Osteocyte (in vitro differentiated cells): Measurements from ENCODE around the gene ENKD1. TPM values are rescaled to one million over a fixed set of nuclear protein-coding genes. Genes with fewer than 3 reads are reported as not detected.

Source experiments
- DNase-seq: peaks from one replicate; pipeline ENCODE4 v3.0.0; 2021; ENCODE audit warnings: mixed read lengths; ENCODE audit not compliant: unreplicated experiment; ENCODE audit errors: extremely low spot score
- H3K27ac Mint-ChIP-seq: one replicate; pipeline ENCODE4 v1.8.0; 2021; ENCODE audit warnings: mild to moderate bottlenecking, mixed read lengths; ENCODE audit not compliant: unreplicated experiment
- H3K27me3 Mint-ChIP-seq: one replicate; pipeline ENCODE4 v1.8.0; 2021; ENCODE audit warnings: mixed read lengths; ENCODE audit not compliant: unreplicated experiment
- H3K36me3 Mint-ChIP-seq: one replicate; pipeline ENCODE4 v1.8.0; 2021; ENCODE audit warnings: mixed read lengths; ENCODE audit not compliant: unreplicated experiment
- H3K4me1 Mint-ChIP-seq: one replicate; pipeline ENCODE4 v1.8.0; 2021; ENCODE audit warnings: mixed read lengths; ENCODE audit not compliant: unreplicated experiment
- H3K4me3 Mint-ChIP-seq: one replicate; pipeline ENCODE4 v1.8.0; 2021; ENCODE audit warnings: mild to moderate bottlenecking, moderate library complexity, mixed read lengths; ENCODE audit not compliant: unreplicated experiment
- H3K9me3 Mint-ChIP-seq: one replicate; pipeline ENCODE4 v1.8.0; 2021; ENCODE audit warnings: mixed read lengths; ENCODE audit not compliant: unreplicated experiment
- total RNA-seq: library from RNA; stranded (reverse); gene quantifications from 2 replicates; pipeline ENCODE4 v1.2.1, GENCODE V29; 2021
- TF ChIP-seq, protein P1 (sequence below): fragments of 200-600 bp; sonication (generic); IDR thresholded peaks from 2 replicates; pipeline ENCODE4 v1.5.0; 2021; ENCODE audit warnings: antibody characterized with exemption, mild to moderate bottlenecking, moderate library complexity

ENKD1 gene
- total RNA-seq, 1 donor from 2014 or later = 11.7 TPM

DNA sequence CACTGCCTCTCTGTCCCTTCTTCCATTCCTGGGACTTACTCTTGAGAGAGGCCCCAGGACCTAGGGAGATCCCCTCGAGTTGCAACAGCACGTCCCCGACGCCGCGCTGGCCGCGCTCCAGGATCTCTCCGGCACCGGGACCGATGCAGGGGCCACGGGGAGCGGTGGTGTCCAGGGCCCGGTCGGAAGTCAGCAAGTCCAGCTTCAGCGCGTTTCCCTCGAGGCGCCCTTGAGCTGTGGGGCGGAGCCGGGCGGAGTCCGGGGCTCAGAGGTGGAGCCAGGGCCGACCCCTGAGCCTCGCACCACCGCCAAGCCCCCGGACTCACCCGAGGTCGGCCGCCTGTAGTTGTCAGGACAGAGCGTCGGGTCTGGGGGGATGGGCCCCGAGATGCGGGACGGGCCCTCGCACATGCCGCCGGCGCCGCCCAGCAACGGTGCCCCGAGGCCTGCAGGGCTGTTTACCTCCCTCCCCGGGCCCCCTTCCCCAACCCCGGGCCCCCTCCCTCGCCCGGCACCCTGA is 458 bp downstream of the ENKD1 start:
- DNase-seq = peak; percentile 85
- Mint-ChIP-seq H3K36me3 (peaks cover 6% of the 10 kb centered on the region), H3K9me3 (no peaks in the 10 kb centered on the region), H3K27me3 (no peaks in the 10 kb centered on the region), H3K4me3 (peak overlapping the region; percentile 68), H3K27ac (peak overlapping the region; percentile 18), H3K4me1 (peaks cover 27% of the 10 kb centered on the region)
- TF ChIP-seq, protein P1, sequence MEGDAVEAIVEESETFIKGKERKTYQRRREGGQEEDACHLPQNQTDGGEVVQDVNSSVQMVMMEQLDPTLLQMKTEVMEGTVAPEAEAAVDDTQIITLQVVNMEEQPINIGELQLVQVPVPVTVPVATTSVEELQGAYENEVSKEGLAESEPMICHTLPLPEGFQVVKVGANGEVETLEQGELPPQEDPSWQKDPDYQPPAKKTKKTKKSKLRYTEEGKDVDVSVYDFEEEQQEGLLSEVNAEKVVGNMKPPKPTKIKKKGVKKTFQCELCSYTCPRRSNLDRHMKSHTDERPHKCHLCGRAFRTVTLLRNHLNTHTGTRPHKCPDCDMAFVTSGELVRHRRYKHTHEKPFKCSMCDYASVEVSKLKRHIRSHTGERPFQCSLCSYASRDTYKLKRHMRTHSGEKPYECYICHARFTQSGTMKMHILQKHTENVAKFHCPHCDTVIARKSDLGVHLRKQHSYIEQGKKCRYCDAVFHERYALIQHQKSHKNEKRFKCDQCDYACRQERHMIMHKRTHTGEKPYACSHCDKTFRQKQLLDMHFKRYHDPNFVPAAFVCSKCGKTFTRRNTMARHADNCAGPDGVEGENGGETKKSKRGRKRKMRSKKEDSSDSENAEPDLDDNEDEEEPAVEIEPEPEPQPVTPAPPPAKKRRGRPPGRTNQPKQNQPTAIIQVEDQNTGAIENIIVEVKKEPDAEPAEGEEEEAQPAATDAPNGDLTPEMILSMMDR = no peak

GRCh38 chr16:67665598-67665997 is 952 bp downstream of the ENKD1 start:
- no peak for DNase-seq

GRCh38 chr16:67664871-67665270 is 1.7 kb downstream of the ENKD1 start:
- no peaks in the 10 kb centered on the region for H3K27me3 Mint-ChIP-seq
- H3K36me3 Mint-ChIP-seq = peaks cover 6% of the 10 kb centered on the region
- no peak overlapping the region for H3K4me3 Mint-ChIP-seq
- H3K9me3 Mint-ChIP-seq = no peaks in the 10 kb centered on the region
- H3K27ac Mint-ChIP-seq = peak overlapping the region; percentile 31
- no peak for DNase-seq
- peaks cover 28% of the 10 kb centered on the region for H3K4me1 Mint-ChIP-seq
- TF ChIP-seq, protein P1 = no peak

More at GRCh38 chr16:67665598-67665997, 952 bp downstream of the ENKD1 start:
- TF ChIP-seq, protein P1 = no peak
- Mint-ChIP-seq H3K4me3 (peak overlapping the region; percentile 68), H3K27ac (peak overlapping the region; percentile 31), H3K27me3 (no peaks in the 10 kb centered on the region), H3K9me3 (no peaks in the 10 kb centered on the region), H3K36me3 (peaks cover 6% of the 10 kb centered on the region), H3K4me1 (peaks cover 28% of the 10 kb centered on the region)

DNA sequence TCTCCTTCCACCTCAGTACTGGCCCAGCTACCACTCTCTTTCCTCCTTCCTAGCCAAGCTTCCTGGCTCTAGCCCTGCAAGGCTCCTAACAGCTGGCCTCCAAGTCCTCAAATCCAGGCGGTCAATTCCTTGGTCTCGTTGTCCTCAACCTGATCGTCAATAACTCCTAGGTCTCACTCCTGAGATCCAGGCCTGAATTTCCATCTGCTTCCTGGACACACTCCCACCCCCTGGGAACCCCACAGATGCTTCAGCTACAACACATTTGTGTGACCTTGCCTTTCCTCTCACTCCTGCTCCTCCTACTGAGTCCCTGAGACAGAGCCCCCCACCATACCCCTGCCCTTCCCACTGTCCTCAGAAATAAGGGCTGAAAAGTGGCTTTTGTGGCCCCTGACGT is 2.3 kb downstream of the ENKD1 start:
- H3K27ac Mint-ChIP-seq = no peak overlapping the region
- DNase-seq = no peak
- no peaks in the 10 kb centered on the region for H3K27me3 Mint-ChIP-seq
- no peaks in the 10 kb centered on the region for H3K9me3 Mint-ChIP-seq
- no peak overlapping the region for H3K4me3 Mint-ChIP-seq
- H3K36me3 Mint-ChIP-seq = peaks cover 6% of the 10 kb centered on the region
- TF ChIP-seq, protein P1 = no peak
- H3K4me1 Mint-ChIP-seq = peaks cover 32% of the 10 kb centered on the region

DNA sequence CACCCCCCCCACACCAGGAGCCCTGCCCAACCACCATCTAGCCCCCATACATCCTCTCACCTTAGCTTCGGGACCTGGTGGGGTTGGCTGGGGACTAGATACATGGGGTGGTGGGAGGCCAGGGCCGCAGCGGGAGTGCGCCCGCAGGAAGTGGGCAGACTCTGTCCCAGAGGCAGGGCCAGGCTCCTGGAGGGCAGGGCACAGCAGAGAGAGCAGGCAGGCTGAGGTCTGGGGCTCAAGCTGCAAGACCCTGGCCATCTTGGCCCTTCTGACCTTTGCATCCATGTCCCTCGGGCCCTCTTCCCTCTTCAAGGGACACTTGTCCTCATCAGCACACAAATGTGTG is 2.7 kb downstream of the ENKD1 start:
- Mint-ChIP-seq H3K27me3 (no peaks in the 10 kb centered on the region), H3K36me3 (peaks cover 6% of the 10 kb centered on the region), H3K9me3 (no peaks in the 10 kb centered on the region), H3K4me3 (no peak overlapping the region), H3K27ac (no peak overlapping the region), H3K4me1 (peaks cover 36% of the 10 kb centered on the region)
- no peak for DNase-seq
- TF ChIP-seq, protein P1 = no peak
